Liver (tissue), 3 donors: ENCODE measurements around the gene LIMA1.

Experiments
- CTCF ChIP-seq: fragments of 150-350 bp; IDR thresholded peaks from 2 replicates; pipeline ENCODE4 v1.5.1; 2017; ENCODE audit warnings: improper control_type of control experiment, low read depth, low read length; ENCODE audit not compliant: missing input control
- HNF4G ChIP-seq: IDR thresholded peaks from 2 replicates; pipeline ENCODE4 v1.6.1; 2016; ENCODE audit warnings: antibody characterized with exemption
- SP1 ChIP-seq: IDR thresholded peaks from 2 replicates; pipeline ENCODE4 v1.6.1; 2018; ENCODE audit warnings: antibody characterized with exemption, mild to moderate bottlenecking
- YY1 ChIP-seq: IDR thresholded peaks from 2 replicates; pipeline ENCODE4 v1.6.1; 2016; ENCODE audit warnings: antibody characterized with exemption, mild to moderate bottlenecking
- TF ChIP-seq, protein P1 (sequence below): IDR thresholded peaks from 2 replicates; pipeline ENCODE4 v1.6.1; 2016; ENCODE audit warnings: antibody characterized with exemption
- donor health status: healthy.
- donor health status: healthy.

DNA sequence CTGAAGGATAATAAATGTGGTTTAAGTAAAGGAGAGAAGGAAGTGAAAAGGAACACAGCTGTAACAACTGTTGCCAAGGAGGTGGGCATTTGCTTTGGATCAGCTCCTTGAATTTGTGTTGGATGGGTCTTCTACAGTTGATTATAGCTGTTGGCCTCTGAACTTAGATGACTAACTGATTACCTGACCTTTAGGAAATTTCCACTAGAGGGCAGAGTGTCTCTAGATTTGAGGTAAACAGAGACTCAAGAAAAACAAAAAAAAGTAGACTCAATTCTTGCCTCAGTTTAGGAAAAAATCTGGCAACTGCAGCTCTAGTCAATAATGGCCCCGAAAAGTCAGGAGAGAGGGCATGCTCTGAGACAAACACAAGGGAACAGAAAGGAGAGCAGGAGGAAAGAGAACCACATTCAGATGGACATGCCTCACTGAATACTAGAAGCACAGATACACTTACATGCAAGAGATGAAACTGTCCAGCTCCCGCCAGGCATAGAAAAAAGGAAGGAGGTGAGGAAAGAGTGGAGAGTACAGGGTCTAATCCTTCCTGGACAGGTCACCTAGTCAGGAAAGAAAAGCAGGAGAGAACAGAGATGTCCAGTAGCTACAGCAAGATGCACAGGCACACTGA lies 150.7 kb downstream of the LIMA1 start:
- peak; percentile 42 for TF ChIP-seq CTCF
- no peak for TF ChIP-seq SP1
- no peak for TF ChIP-seq HNF4G
- TF ChIP-seq YY1 = no peak
- TF ChIP-seq, protein P1, sequence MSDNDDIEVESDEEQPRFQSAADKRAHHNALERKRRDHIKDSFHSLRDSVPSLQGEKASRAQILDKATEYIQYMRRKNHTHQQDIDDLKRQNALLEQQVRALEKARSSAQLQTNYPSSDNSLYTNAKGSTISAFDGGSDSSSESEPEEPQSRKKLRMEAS = no peak
